Measurements from ENCODE around the gene MYCBP. TPM values are rescaled to one million over a fixed set of nuclear protein-coding genes. Genes with fewer than 3 reads are reported as not detected.

MYCBP gene
- total RNA-seq, 1 experiment from 2014 or later, result 33.1 TPM

GRCh38 chr1:38888423-38889333 is 15.5 kb upstream of the MYCBP start:
- H3K79me1 ChIP-seq (ENCODE audit: insufficient read depth, low read depth, low read length, poor library complexity, severe bottlenecking), result no peaks in the 10 kb centered on the region
- H3K36me3 Mint-ChIP-seq (ENCODE audit: insufficient read depth in 1 of 3, low read depth in 3 of 3), result no peaks in the 10 kb centered on the region
- no peak for TF ChIP-seq CTCF (conservative IDR thresholded peaks at IDR 0.05)

More at GRCh38 chr1:38888423-38889333, 15.5 kb upstream of the MYCBP start:
- Histone ChIP-seq H3K4me2 (ENCODE audit: insufficient read depth, insufficient read length, low read length) (no peak overlapping the region), H3T11ph (ENCODE audit: low read length) (no peak overlapping the region), H3K9me3 (ENCODE audit: control insufficient read depth, low read depth, low read length) (no peaks in the 10 kb centered on the region), H2BK15ac (ENCODE audit: low read depth, low read length) (no peak overlapping the region), H3K23me2 (ENCODE audit: insufficient read length, low read depth, low read length, poor library complexity, severe bottlenecking) (no peaks in the 10 kb centered on the region), H3K23ac (ENCODE audit: insufficient read length, low read depth, low read length) (no peak overlapping the region), H3K27ac (ENCODE audit: insufficient read length, low read depth, low read length) (no peak overlapping the region), H4K8ac (replicated peaks; ENCODE audit: insufficient read length, low read depth, low read length) (no peak overlapping the region), H2BK120ac (ENCODE audit: low read depth, low read length, poor library complexity, severe bottlenecking) (no peak overlapping the region), H3K14ac (ENCODE audit: insufficient read depth, low read length) (no peak overlapping the region), H3K56ac (ENCODE audit: insufficient read length, low read depth, low read length) (no peak overlapping the region), H4K20me1 (ENCODE audit: control insufficient read depth, insufficient read depth, insufficient read length) (no peaks in the 10 kb centered on the region), H2AK5ac (ENCODE audit: insufficient read length, low read length) (no peak overlapping the region), H3K4ac (ENCODE audit: low read depth, low read length) (no peak overlapping the region), H2BK20ac (ENCODE audit: low read depth, low read length, poor library complexity, severe bottlenecking) (no peak overlapping the region), H2AFZ (ENCODE audit: low read length) (no peak overlapping the region), H3K4me1 (ENCODE audit: insufficient read depth, low read length) (peaks cover 2% of the 10 kb centered on the region; the same call in 1 of the 2 replicates), H2BK5ac (ENCODE audit: insufficient read length, low read length) (no peak overlapping the region), H4K91ac (ENCODE audit: insufficient read length, low read depth, low read length) (no peak overlapping the region), H3K27me3 (ENCODE audit: insufficient read depth, low read length) (no peaks in the 10 kb centered on the region), H4K5ac (ENCODE audit: insufficient read length, low read depth, low read length) (no peak overlapping the region), H3K9ac (ENCODE audit: extremely low read depth, insufficient read length, low read length) (no peak overlapping the region), H3K79me2 (ENCODE audit: insufficient read depth, low read length) (no peaks in the 10 kb centered on the region), H2BK12ac (ENCODE audit: insufficient read length, low read depth, low read length) (no peak overlapping the region), H3K18ac (ENCODE audit: insufficient read length, low read depth, low read length) (no peak overlapping the region)
- Mint-ChIP-seq H3K4me1 (peaks cover 12 to 13% of the 10 kb centered on the region in 2 experiments), H3K27me3 (ENCODE audit: low read depth) (no peaks in the 10 kb centered on the region; the same call in 1 of the 2 replicates), H3K4me3 (no peak overlapping the region), H3K9me3 (no peaks in the 10 kb centered on the region), H3K27ac (no peak overlapping the region)
- DNase-seq, result no peak
- no CpG with 5 or more reads among the region's 9 CpGs for WGBS (ENCODE audit: extremely low coverage, insufficient read length, low lambda C conversion rate)
